Memory B cell (primary cell): ENCODE data around the gene MAD2L2.
"Not testable (repeated sequence)": the region's sequence is repeated elsewhere in the genome, so short reads cannot be mapped to it uniquely, and the experiment has no call there.

Source experiments
- ATAC-seq: fragments of 150-1000 bp; cut with Tn5 transposase; 2 replicates; pipeline ENCODE4 v1.10.0; 2021; ENCODE audit warnings: low read depth, mild to moderate bottlenecking, moderate library complexity
- DNase-seq, 2 donors: peaks; one replicate each; pipeline ENCODE4 v3.0.0; 2022; ENCODE audit warnings: low spot score in 2 of 2
- H3K27ac Mint-ChIP-seq: one replicate; pipeline ENCODE4 v1.8.0; 2022; ENCODE audit warnings: mild to moderate bottlenecking, moderate library complexity, mixed read lengths
- H3K27me3 Mint-ChIP-seq: one replicate; pipeline ENCODE4 v1.8.0; 2022; ENCODE audit warnings: mixed read lengths
- H3K36me3 Mint-ChIP-seq: one replicate; pipeline ENCODE4 v1.8.0; 2022; ENCODE audit warnings: mild to moderate bottlenecking, mixed read lengths
- H3K4me1 Mint-ChIP-seq: one replicate; pipeline ENCODE4 v1.8.0; 2022; ENCODE audit warnings: mixed read lengths
- H3K4me3 Mint-ChIP-seq: one replicate; pipeline ENCODE4 v1.8.0; 2022; ENCODE audit warnings: mild to moderate bottlenecking, moderate library complexity, mixed read lengths
- H3K9me3 Mint-ChIP-seq: one replicate; pipeline ENCODE4 v1.8.0; 2022; ENCODE audit warnings: mixed read lengths

The MAD2L2 gene

DNA sequence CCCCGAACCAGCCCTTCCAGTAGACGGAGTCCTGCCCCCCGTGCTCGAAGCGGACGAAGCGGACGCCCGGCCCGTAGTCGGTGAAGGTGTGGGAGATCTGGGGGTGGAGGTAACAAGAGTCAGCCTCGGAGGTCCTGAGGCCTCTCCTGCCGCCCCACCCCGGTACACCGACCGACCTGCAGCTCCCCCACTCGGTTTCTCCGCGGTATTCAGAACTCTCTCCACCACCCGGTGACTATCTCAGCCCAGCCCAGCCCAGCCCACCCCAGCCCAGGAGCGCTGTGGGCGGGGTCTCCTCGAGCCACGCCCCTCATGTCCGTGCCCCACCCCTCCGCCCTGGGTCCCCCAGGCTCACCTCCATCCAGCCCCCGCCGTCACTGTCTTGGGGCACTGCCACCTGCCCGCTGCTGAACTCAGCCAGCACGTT lies 32.2 kb downstream of the MAD2L2 start:
- Mint-ChIP-seq H3K9me3 (no peaks in the 10 kb centered on the region), H3K27ac (no peak overlapping the region), H3K4me1 (peaks cover 17% of the 10 kb centered on the region), H3K36me3 (no peaks in the 10 kb centered on the region), H3K27me3 (no peaks in the 10 kb centered on the region), H3K4me3 (no peak overlapping the region)
- ATAC-seq = peak; percentile 23
- peak in 1 of 2 donors; percentile 50 for DNase-seq

DNA sequence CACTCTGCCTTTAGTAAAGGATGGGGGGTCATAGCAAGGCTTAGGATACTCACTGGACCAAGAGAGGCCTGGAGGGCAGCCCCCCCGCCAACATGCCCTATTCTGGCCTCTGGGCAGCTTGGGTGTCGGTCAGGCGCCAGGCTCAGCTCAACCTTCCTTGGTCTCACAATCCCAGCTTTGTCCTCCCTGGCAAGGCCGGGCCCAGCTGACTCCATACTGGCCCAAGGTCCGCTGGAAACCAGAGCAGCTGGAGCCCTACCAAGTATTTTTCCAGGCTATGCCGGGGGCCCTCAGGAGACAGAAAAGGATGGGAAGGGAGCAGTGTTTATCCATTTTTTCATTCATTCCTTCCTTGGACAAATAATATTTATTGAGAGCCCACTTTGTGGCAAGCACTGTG lies 32.9 kb downstream of the MAD2L2 start:
- Mint-ChIP-seq H3K4me1 (peaks cover 15% of the 10 kb centered on the region), H3K9me3 (no peaks in the 10 kb centered on the region), H3K36me3 (no peaks in the 10 kb centered on the region), H3K4me3 (no peak overlapping the region), H3K27me3 (no peaks in the 10 kb centered on the region), H3K27ac (no peak overlapping the region)
- no peak for ATAC-seq
- no peak for DNase-seq

DNA sequence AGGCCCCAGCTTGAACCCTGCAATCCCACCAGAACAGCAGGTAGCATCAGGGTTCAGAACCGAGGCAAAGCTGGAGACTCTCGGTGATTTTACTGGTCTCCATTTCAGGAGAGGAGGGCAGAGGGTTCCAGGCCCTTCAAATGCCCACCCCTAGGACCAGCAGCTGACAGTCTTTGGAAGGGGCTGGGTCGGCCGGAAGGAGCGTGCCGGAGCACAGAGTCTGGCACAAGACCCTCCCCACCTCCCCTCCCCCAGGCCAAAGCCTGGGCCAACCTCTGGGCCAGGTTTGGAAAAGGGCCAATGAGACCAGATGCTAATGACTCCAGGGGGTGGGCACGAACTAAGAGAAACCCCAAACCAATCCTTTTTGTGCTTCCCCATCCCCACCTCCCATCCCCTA lies 33.6 kb downstream of the MAD2L2 start:
- no peaks in the 10 kb centered on the region for H3K27me3 Mint-ChIP-seq
- H3K4me1 Mint-ChIP-seq = peaks cover 14% of the 10 kb centered on the region
- DNase-seq (no peak), ATAC-seq (no peak)
- no peaks in the 10 kb centered on the region for H3K36me3 Mint-ChIP-seq
- H3K9me3 Mint-ChIP-seq = no peaks in the 10 kb centered on the region
- no peak overlapping the region for H3K27ac Mint-ChIP-seq
- no peak overlapping the region for H3K4me3 Mint-ChIP-seq

DNA sequence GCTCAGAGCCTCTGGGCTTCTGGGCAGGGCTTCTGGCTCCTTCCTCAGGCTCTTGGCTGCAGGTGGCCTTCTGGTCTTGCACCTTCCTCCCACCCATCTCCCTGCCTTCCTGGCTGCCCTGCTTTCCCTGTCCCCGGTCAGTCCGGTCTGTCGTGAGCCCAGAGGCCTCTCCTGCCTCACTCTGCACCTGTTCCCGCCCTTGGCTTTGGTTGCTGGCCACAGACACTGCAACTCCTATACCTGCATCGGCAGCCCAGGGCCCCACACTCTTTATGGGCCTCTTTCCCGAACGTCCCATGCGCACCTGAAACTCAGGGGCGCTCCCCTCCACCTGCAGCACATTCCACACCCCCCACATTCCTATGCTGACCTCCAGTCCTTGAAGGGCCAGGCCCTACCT lies 34.6 kb downstream of the MAD2L2 start:
- ATAC-seq = no peak
- no peaks in the 10 kb centered on the region for H3K27me3 Mint-ChIP-seq
- no peak overlapping the region for H3K4me3 Mint-ChIP-seq
- H3K4me1 Mint-ChIP-seq = peaks cover 14% of the 10 kb centered on the region
- H3K27ac Mint-ChIP-seq = no peak overlapping the region
- no peak for DNase-seq
- H3K9me3 Mint-ChIP-seq = no peaks in the 10 kb centered on the region
- H3K36me3 Mint-ChIP-seq = no peaks in the 10 kb centered on the region

DNA sequence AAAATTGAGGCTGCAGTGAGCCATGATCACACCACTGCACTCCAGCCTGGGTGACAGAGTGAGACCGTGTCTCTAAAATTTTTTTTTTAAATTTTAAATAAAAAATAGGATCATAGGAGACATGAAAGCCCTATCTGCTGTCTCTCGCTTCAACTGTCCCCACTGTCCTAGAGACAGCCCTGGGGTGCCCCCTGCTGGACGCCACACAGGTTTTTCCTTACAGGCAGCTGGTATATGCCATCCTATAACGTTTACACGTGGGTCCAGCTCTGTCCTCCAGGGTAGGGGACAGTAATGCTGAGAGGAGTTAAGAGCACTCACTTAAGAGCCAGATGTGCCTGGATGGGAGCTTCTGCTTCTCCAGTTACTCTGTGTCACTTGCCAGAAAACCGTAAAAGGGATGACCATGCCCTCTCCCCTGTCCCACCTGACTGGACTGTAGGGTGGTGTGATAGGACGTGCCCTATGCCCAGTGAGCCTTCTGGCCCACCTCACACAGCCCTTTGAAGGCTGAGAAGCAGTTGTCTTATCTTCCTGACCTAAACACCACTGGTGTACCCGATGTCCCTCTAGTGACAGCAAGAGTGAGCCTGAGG lies 35.2 kb downstream of the MAD2L2 start:
- no peak overlapping the region for H3K4me3 Mint-ChIP-seq
- no peak overlapping the region for H3K27ac Mint-ChIP-seq
- peak; percentile 71 to 77 for DNase-seq
- H3K9me3 Mint-ChIP-seq = no peaks in the 10 kb centered on the region
- no peaks in the 10 kb centered on the region for H3K36me3 Mint-ChIP-seq
- H3K27me3 Mint-ChIP-seq = no peaks in the 10 kb centered on the region
- H3K4me1 Mint-ChIP-seq = peaks cover 8% of the 10 kb centered on the region
- peak; percentile 50 for ATAC-seq

DNA sequence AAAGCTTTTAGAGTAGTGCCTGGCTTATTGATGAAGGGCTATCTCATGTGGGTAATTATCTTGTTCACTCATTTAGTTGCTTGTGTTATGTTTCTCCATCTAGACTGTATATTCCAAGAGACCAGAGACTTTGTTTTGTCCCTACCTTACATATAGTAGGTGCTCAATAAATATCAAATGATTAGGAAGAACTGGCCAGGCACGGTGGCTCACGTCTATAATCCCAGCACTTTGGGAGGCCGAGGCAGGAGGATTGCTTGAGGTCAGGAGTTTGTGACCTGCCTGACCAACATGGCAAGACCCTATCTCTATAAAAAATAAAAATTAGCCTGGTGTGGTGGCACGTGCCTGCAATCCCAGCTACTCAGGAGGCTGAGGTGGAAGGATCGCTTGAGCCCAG lies 35.7 kb downstream of the MAD2L2 start:
- no peak overlapping the region for H3K4me3 Mint-ChIP-seq
- DNase-seq (no peak), ATAC-seq (no peak)
- no peaks in the 10 kb centered on the region for H3K36me3 Mint-ChIP-seq
- no peak overlapping the region for H3K27ac Mint-ChIP-seq
- no peaks in the 10 kb centered on the region for H3K27me3 Mint-ChIP-seq
- no peaks in the 10 kb centered on the region for H3K9me3 Mint-ChIP-seq
- peaks cover 6% of the 10 kb centered on the region for H3K4me1 Mint-ChIP-seq

DNA sequence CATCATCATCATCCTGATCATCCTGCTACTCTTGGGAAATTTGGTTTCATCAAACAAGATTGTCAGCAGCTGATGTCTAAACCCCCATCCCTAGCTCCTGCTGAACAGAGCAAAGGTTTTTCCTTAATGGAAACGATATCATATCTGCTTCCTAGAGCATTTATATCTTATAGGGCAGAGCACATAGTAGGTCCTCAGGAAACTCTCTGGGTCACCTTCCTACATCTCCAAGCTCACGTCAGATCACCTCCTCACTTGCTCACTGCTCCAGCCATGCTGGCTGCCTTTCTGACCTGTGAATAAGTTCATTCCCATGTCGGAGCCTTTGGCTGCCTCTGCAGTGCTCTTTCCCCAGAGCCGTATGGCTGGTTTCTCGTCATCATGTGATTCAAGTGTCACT lies 37.2 kb downstream of the MAD2L2 start:
- Mint-ChIP-seq H3K4me3 (no peak overlapping the region), H3K36me3 (no peaks in the 10 kb centered on the region), H3K4me1 (peaks cover 2% of the 10 kb centered on the region), H3K27ac (no peak overlapping the region), H3K9me3 (no peaks in the 10 kb centered on the region), H3K27me3 (no peaks in the 10 kb centered on the region)
- ATAC-seq = no peak
- no peak for DNase-seq

DNA sequence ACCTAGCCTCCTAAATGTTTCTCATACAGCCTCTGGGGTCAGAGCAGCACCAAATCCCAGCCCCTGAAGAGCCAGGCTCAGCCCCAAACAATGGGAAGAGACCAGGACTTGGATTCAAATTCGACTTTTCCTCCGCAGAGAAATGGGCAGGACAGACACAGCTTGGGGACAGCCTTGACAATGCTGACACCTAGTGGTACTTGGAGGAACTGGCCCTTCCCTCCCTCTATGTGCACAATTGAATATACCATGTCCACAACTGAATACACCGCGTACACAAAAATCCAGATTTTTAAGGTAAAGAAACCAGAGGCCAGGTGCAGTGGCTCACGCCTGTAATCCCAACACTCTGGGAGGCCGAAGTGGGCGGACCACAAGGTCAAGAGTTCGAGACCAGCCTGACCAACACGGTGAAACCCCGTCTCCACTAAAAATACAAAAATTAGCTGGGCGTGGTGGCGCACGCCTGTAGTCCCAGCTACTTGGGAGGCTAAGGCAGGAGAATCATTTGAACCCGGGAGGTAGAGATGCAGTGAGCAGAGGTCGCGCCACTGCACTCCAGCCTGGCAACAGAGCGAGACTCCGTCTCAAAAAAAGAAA lies 38.4 kb downstream of the MAD2L2 start:
- not testable (repeated sequence) for H3K4me1 Mint-ChIP-seq, H3K27me3 Mint-ChIP-seq, H3K4me3 Mint-ChIP-seq, H3K9me3 Mint-ChIP-seq, H3K27ac Mint-ChIP-seq, H3K36me3 Mint-ChIP-seq
- DNase-seq (peak; percentile 71 to 73), ATAC-seq (peak; percentile 76)

DNA sequence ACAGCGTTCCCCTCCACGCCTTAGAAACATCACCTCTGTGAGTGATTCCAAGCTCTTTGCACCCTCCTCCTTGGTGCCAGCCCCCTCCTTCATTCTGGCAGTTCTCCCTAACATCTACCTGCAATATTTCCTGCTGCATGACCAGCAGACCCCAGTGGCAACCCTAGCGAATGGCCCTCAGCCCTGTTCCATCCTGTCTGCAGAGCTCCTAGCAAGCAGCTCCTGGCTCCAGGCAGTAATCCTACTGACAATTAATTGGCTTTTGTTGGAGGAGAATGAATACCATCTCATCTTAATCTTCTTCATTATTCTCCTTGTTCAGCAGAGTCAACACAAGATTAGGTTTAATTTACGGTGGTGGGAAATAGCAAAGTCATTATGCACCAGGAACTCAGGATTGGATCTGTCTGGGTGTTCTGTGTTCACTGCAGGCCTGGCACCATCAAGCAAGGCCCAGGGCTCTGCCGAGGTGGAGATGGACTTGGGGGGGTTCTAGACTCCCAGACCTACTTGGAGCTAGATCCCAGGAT lies 39.1 kb downstream of the MAD2L2 start:
- H3K4me3 Mint-ChIP-seq = no peak overlapping the region
- ATAC-seq (no peak), DNase-seq (no peak)
- H3K4me1 Mint-ChIP-seq = peaks cover 2% of the 10 kb centered on the region
- no peaks in the 10 kb centered on the region for H3K9me3 Mint-ChIP-seq
- H3K36me3 Mint-ChIP-seq = no peaks in the 10 kb centered on the region
- H3K27ac Mint-ChIP-seq = no peak overlapping the region
- peaks cover 3% of the 10 kb centered on the region for H3K27me3 Mint-ChIP-seq

DNA sequence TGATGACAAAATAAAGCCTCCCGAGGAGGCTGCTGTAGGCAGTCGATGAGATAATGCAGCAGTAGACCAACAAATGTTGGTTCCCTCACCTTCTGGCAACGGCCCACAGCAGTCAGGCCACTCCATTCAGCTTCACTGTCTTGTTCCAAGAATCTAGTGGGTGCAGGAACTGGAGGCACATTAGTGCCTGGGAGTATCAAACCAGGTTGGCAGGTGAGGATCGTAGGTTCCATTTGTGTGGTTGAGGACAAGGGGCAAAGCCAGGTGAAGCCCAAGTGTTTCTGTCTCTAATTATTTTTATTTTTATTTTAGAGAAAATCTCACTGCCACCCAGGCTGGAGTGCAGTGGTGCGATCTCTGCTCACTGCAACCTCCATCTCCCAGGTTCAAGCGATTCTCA lies 40.0 kb downstream of the MAD2L2 start:
- no peak for DNase-seq
- Mint-ChIP-seq H3K27me3 (peaks cover 4% of the 10 kb centered on the region), H3K36me3 (no peaks in the 10 kb centered on the region), H3K4me1 (peaks cover 2% of the 10 kb centered on the region), H3K9me3 (no peaks in the 10 kb centered on the region), H3K4me3 (no peak overlapping the region), H3K27ac (no peak overlapping the region)
- ATAC-seq = no peak

DNA sequence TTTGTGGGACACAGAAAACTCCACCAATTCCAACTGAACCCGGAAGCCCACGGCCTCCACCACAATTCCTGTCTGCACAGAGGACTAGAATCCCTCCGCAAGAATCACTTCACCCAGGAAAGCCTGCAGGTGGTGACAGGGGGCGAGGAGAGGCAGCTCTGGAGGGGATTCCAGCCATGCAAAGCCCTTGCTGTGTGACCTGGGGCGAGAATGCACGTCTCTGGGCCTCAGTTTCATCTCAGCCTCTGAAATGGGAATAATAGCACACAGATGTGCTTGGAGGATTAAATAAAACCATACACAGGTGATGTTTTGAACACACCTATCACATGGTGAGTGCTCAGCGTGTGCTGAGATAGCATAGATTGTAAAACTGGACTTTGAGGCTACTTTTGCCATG lies 40.8 kb downstream of the MAD2L2 start:
- H3K4me3 Mint-ChIP-seq = no peak overlapping the region
- no peak overlapping the region for H3K27ac Mint-ChIP-seq
- H3K36me3 Mint-ChIP-seq = no peaks in the 10 kb centered on the region
- no peaks in the 10 kb centered on the region for H3K4me1 Mint-ChIP-seq
- ATAC-seq (no peak), DNase-seq (no peak)
- peaks cover 6% of the 10 kb centered on the region for H3K27me3 Mint-ChIP-seq
- no peaks in the 10 kb centered on the region for H3K9me3 Mint-ChIP-seq

DNA sequence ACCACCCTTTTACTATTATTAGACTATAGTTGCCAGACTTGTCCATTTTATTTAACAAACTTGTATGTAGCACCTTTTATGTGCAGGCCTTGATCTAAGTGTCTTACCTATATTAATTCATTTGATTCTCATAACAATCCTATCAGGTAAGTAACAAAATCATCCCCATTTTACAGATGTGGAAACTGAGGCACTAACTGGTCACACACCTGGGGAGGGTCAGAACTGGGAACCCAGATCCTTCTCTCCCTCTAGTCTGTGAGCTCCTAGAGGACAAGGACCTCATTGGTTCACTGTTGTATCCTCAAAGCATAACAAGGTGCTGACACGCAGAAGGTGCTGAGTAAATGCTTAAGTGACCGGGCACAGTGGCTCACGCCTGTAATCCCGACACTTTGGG lies 41.6 kb downstream of the MAD2L2 start:
- H3K4me1 Mint-ChIP-seq = peaks cover 4% of the 10 kb centered on the region
- no peaks in the 10 kb centered on the region for H3K36me3 Mint-ChIP-seq
- H3K4me3 Mint-ChIP-seq = no peak overlapping the region
- DNase-seq (no peak), ATAC-seq (no peak)
- H3K27ac Mint-ChIP-seq = no peak overlapping the region
- H3K27me3 Mint-ChIP-seq = peaks cover 6% of the 10 kb centered on the region
- H3K9me3 Mint-ChIP-seq = no peaks in the 10 kb centered on the region

DNA sequence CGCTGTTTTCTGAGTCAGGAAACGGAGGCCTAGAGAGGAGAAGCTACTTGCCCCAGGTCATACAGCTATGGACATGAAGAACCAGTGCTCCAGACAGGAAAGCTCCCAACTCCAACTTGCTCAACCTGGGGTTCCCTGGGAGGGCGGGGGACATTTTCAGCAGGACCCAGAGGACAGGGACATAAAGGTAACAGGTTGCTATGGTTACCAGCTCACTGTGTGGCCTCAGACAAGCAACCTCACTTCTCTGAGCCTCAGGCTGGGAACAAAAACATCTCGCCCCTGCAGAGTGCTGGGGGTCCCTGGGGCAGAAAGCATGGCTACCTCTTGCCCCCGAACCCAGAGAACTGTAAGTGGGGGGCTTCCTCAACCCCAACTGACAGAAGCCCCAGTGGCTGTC lies 42.8 kb downstream of the MAD2L2 start:
- no peaks in the 10 kb centered on the region for H3K9me3 Mint-ChIP-seq
- peaks cover 6% of the 10 kb centered on the region for H3K27me3 Mint-ChIP-seq
- H3K27ac Mint-ChIP-seq = no peak overlapping the region
- ATAC-seq = no peak
- no peak for DNase-seq
- peaks cover 8% of the 10 kb centered on the region for H3K4me1 Mint-ChIP-seq
- no peaks in the 10 kb centered on the region for H3K36me3 Mint-ChIP-seq
- H3K4me3 Mint-ChIP-seq = no peak overlapping the region

DNA sequence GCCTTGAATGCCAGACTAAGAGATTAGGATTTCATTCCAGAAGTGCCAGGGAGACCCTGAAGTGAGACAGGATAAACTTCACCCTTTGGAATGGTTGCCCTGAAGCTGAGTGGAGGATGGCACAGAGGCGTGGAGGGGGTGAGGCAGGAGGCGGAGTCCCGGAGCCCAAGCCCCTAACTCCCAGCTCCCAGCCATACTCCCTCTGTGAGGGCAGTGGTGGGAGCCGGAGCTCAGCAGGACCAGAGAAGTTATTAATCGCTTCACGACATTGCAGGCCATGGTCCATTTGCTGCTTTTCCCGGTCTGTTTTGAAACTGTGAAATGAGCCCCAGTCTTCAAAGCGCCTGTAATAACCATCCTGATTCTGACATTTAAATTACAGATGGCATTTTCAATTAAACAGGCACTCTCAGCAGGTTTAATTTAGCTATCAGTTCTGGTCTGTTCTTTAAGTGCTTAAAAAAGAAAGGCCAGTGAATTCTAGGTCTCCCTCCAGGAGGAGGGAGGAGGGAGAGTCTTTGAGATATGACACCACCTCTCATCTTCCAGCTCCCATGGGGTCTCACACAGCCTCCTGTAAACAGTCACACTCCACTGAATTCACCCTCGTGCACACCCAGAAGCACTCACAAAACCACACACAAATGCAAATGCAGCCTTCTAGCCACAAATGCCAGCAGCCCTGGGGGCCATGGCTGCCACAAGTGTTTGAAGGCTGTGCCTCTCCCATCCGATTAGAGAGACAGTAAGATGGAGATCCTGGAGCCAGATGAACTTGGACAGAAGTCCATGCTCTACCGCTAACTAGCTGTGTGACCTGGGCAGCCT lies 46.4 kb downstream of the MAD2L2 start:
- Mint-ChIP-seq H3K36me3 (peaks cover 4% of the 10 kb centered on the region), H3K9me3 (peaks cover 4% of the 10 kb centered on the region), H3K27ac (no peak overlapping the region), H3K4me3 (no peak overlapping the region), H3K4me1 (peaks cover 15% of the 10 kb centered on the region), H3K27me3 (peaks cover 10% of the 10 kb centered on the region)
- ATAC-seq (peak; percentile 94), DNase-seq (no peak)
